GM10248 (cell line): ENCODE data around the gene ZNF17.

Experiments
- CTCF ChIA-PET: fragments of 300-600 bp; sonication (Branson Sonifier 250); formaldehyde crosslinking; extraction: SDS; loops from one replicate; lab custom pipeline; 2021; ENCODE audit warnings: antibody characterized with exemption; lab: Yijun Ruan, JAX
- POLR2A ChIA-PET: fragments of 350-650 bp; sonication (Branson Sonifier 250); formaldehyde crosslinking; extraction: SDS; loops from one replicate; lab custom pipeline; 2020; ENCODE audit warnings: antibody characterized with exemption; lab: Yijun Ruan, JAX
- DNase-seq: peaks from one replicate; pipeline ENCODE4 v3.0.0; 2012; ENCODE audit errors: extremely low spot score
- CTCF ChIP-seq: IDR thresholded peaks from 2 replicates; pipeline ENCODE4 v1.5.1; 2012; ENCODE audit warnings: mild to moderate bottlenecking, low read depth; ENCODE audit errors: extremely low read depth, missing control alignments, control extremely low read depth

Gene ZNF17

DNA sequence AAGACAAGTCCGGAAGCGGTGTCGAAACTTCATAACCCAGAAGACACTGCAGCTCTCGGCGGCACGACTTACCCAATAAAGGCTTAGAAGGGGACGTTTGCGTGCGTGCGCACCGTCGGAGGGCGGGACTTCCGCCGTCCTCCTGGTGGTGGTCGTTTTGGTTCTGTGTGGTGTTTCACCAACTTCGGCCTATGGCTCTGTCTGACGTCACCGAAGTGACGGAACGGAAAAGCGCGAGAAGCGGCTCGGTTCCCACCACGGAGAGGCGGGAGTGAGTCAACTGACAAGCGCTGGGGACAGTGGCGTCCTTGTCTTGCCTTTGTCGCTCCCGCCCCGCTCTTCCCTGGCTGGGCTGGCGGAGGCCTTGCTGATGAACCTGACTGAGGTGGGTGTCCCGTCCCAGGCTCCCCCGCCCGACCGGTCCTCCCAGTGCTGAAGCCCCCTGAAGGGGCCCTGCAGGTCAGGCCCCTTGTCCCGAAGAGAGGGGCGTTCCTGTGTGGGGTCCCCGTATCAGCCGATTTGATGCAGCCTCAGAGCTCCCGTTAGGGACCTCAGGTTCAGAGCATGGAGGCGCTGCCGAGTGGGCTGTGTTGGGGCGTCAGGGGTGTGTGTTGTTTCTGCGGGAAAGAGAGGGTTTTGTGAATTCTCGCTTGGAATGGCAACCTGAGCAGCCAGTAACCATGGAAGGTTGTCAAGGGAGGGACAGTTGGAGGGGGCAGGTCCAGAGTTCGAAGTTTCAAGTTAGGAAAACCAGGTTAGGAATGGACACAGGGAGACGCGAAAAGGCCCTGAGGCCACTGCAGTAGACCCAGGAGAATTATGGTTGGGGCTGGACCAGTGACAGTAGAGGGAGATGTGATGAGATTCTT, 21.0 kb upstream of the ZNF17 start, which contains the start of gene ZNF548:
Gene ZNF548 (plus strand): TSS at position 125 of the 869 bp plus-strand sequence. CDS start 246 bp downstream, at position 371.
- ChIA-PET CTCF (interaction anchor here (1.0 to 2.5 kb wide), 6 partner anchors 14 to 36 kb away, joined by 3 to 13 read pairs (median 3); no protein-coding TSS in a partner anchor), POLR2A (no interaction called here)

GRCh38 chr19:57395710-57396109, 15.3 kb upstream of the ZNF17 start:
- no peak for DNase-seq
- POLR2A ChIA-PET: no interaction called here
- CTCF ChIA-PET: no interaction called here
- no peak for TF ChIP-seq CTCF

More for the DNA sequence above, 21.0 kb upstream of the ZNF17 start, which contains the start of gene ZNF548:
- peak; percentile 34 for TF ChIP-seq CTCF
- peak; percentile 92 for DNase-seq

DNA sequence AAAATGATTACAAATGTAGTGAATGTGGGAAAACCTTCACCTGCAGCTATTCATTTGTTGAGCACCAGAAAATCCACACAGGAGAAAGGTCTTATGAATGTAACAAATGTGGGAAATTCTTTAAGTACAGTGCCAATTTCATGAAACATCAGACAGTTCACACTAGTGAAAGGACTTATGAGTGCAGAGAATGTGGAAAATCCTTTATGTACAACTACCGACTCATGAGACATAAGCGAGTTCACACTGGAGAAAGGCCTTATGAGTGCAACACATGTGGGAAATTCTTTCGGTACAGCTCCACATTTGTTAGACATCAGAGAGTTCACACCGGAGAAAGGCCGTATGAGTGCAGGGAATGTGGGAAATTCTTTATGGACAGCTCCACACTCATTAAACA, 12.1 kb upstream of the ZNF17 start:
- ChIA-PET CTCF (interaction anchor here (1.0 kb wide), 1 partner anchor 7 kb away, joined by 3 read pairs; no protein-coding TSS in a partner anchor), POLR2A (no interaction called here)
- no peak for TF ChIP-seq CTCF
- no peak for DNase-seq

- no peak for DNase-seq
- CTCF ChIA-PET: interaction anchor here (0.8 to 1.0 kb wide), 3 partner anchors 15 to 751 kb away, joined by 3 read pairs; partner anchors contain the start of gene ZNF548
- TF ChIP-seq CTCF: no peak
- POLR2A ChIA-PET: no interaction called here
These were observed 7.0 kb upstream of the ZNF17 start for GRCh38 chr19:57403737-57404563.

DNA sequence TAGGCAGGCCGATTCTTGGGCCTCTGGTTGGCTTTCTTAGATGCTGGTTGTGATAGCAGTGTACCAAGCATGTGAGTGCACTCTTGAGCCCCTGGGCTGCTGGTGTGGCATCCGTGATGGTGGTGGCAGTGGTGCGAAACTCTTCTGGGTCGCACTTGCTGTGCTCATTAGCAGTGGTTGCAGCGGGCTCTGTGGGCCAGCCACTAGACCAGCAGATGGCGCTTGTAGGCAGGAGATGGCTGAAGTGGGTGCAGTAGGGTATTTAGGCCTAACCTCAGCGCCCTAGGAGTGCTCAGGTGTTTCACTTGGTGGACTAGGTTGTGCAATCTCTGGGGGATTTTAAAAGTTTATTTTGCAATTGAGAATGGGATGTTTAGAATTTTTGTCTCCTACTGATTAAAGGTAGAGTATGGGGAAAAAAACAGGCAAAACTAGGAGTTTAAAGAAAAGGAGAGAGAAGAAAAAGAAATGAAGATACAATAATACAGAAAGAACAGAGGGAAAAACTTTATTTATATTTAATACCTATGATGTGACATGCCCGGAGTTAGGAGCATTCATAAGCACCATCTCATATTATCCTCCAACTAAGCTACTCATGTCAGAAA, 4.3 kb upstream of the ZNF17 start:
- ChIA-PET CTCF (interaction anchor here (0.6 to 1.8 kb wide), 18 partner anchors 8 to 1063 kb away, joined by 3 to 13 read pairs (median 3); partner anchors contain the start of genes ZNF548 and ZNF551), POLR2A (no interaction called here)
- peak; percentile 81 for TF ChIP-seq CTCF
- DNase-seq: peak; percentile 76
